ENCODE results near the gene HRG. TPM values are rescaled to one million over a fixed set of nuclear protein-coding genes. Genes with fewer than 3 reads are reported as not detected.

HRG gene
- polyA plus RNA-seq, 1 of the 3 experiments (the other 2 are of a cell fraction), result not detected

DNA sequence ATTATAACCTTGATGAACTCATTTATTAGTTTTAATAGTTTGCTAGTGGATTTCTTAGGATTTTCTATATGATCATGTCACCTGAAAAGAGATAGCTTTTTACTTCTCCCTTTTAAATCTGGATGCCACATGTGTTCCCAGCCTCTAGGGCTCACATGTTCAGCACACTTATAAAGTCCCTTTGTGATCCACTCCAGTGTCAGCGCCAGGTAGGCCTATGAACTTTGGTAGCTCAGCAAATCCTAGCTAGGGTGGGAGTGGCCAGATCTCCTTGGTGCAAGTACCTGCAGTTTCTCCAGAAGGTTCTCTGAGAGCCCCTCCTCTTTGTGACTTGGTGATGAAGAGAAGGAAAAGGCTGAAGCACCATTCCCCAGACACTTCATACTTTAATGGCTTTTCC lies 17.0 kb upstream of the HRG start (continued):
- no peak for TF ChIP-seq REST (IDR thresholded peaks at IDR 0.05; ENCODE audit: low read depth, low read length)

DNA sequence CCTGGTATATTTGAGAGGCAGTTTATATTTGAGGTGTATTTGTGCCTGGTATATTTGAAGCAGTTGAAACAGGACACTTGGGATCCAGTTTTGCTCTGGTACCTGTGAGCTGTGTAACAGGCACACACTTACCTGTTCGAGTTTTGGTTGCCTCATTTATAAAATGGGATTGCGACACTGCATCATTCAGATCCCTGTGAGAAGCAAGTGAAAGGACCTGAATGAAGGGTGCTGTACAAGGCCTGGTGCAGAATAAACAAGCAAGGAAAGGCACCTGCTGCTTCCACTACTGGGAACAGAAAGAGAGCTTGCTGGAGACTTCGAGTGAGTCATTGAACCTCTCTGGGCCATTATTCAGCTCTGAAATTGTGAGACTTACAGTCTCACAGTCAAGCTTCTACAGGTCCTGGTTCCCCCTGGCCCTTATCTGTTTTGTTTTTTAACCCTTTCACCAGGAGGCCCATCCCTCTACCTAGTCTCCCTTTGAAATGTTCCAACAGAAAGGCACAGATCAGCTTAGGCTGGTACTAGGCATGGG lies 14.1 kb upstream of the HRG start:
- Histone ChIP-seq H3K27me3 (ENCODE audit: insufficient read depth) (no peaks in the 10 kb centered on the region), H3F3A (replicated peaks; ENCODE audit: insufficient read depth) (no peaks in the 10 kb centered on the region), H2AFZ (ENCODE audit: low read depth) (no peak overlapping the region), H3K9ac (no peak overlapping the region), H3K9me2 (no peaks in the 10 kb centered on the region), H3K79me2 (ENCODE audit: insufficient read depth) (no peaks in the 10 kb centered on the region), H3K4me2 (no peak overlapping the region), H3K4me1 (ENCODE audit: control insufficient read depth in 1 of 2, insufficient read depth in 2 of 2, low read depth in 1 of 2, low read length in 1 of 2) (no peaks in the 10 kb centered on the region; a peak in 1 of 4 replicates), H3K27ac (ENCODE audit: low read depth in 2 of 2, low read length in 1 of 2) (no peak overlapping the region), H3K4me3 (ENCODE audit: low read depth in 2 of 2, low read length in 1 of 2) (no peak overlapping the region), H4K20me1 (ENCODE audit: insufficient read depth) (no peaks in the 10 kb centered on the region), H3K9me3 (no peaks in the 10 kb centered on the region; the same call in 1 of the 2 replicates), H3K36me3 (replicated peaks in 1 of 2; ENCODE audit: control insufficient read depth in 1 of 2, insufficient read depth in 2 of 2, low read length in 1 of 2) (no peaks in the 10 kb centered on the region)
- CTCF ChIA-PET, result interaction anchor here (1.1 kb wide), 1 partner anchor 34 kb away, joined by 3 read pairs; no protein-coding TSS in a partner anchor
- POLR2A ChIA-PET, result no interaction called here
- no peak for DNase-seq
- no peak for TF ChIP-seq TEAD4 (IDR thresholded peaks at IDR 0.05; ENCODE audit: borderline replicate concordance, insufficient read depth)
- no peak for TF ChIP-seq SIN3A (IDR thresholded peaks at IDR 0.05; ENCODE audit: borderline replicate concordance, low read depth, low read length)
- no peak for TF ChIP-seq POLR2AphosphoS5 (IDR thresholded peaks at IDR 0.05; ENCODE audit: low read depth, low read length)
- no peak for TF ChIP-seq NFIC (IDR thresholded peaks at IDR 0.05; ENCODE audit: borderline replicate concordance)
- no peak for TF ChIP-seq REST (IDR thresholded peaks at IDR 0.05; ENCODE audit: low read depth, low read length)
- no peak for TF ChIP-seq ELF1 (IDR thresholded peaks at IDR 0.05)
- TF ChIP-seq MEF2A (IDR thresholded peaks at IDR 0.05; ENCODE audit: borderline replicate concordance, low read depth), result no peak
- no peak for TF ChIP-seq TAF1 (IDR thresholded peaks at IDR 0.05; ENCODE audit: borderline replicate concordance, low read depth, low read length)
- TF ChIP-seq FOXJ3 (CRISPR knock-in tag; IDR thresholded peaks at IDR 0.05), result no peak
- TF ChIP-seq GATA2 (CRISPR knock-in tag; IDR thresholded peaks at IDR 0.05), result no peak
- TF ChIP-seq RFX5 (IDR thresholded peaks at IDR 0.05; ENCODE audit: low read length), result no peak
- TF ChIP-seq JUND (IDR thresholded peaks at IDR 0.05), result no peak
- TF ChIP-seq EZH2phosphoT487 (IDR thresholded peaks at IDR 0.05; ENCODE audit: borderline replicate concordance, low read depth), result no peak
- no peak for TF ChIP-seq EP300 (IDR thresholded peaks at IDR 0.05; ENCODE audit: borderline replicate concordance in 1 of 2, low read depth in 1 of 2, low read length in 1 of 2)
- no peak for TF ChIP-seq USF2 (IDR thresholded peaks at IDR 0.05; ENCODE audit: borderline replicate concordance, low read depth, low read length)
- TF ChIP-seq, protein P1, sequence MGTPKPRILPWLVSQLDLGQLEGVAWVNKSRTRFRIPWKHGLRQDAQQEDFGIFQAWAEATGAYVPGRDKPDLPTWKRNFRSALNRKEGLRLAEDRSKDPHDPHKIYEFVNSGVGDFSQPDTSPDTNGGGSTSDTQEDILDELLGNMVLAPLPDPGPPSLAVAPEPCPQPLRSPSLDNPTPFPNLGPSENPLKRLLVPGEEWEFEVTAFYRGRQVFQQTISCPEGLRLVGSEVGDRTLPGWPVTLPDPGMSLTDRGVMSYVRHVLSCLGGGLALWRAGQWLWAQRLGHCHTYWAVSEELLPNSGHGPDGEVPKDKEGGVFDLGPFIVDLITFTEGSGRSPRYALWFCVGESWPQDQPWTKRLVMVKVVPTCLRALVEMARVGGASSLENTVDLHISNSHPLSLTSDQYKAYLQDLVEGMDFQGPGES (IDR thresholded peaks at IDR 0.05; ENCODE audit: low read depth, low read length), result no peak
- TF ChIP-seq YY1 (IDR thresholded peaks at IDR 0.05; ENCODE audit: low read depth), result no peak
- 39% methylated on average over 3 of the region's 3 CpGs for WGBS (ENCODE audit: low lambda C conversion rate)

Data from SK-N-SH (cell line).